ENCODE results near the gene EVC2. TPM values are rescaled to one million over a fixed set of nuclear protein-coding genes. Genes with fewer than 3 reads are reported as not detected.

EVC2 gene
- total RNA-seq, 3 donors from 2014 or later (not counting 1 experiment from before 2014, with no cell fraction given) = 0.20 to 2.6 (median 1.5) TPM

- peaks cover 0 to 15% of the 10 kb centered on the region in 2 donors for H3K4me1 Mint-ChIP-seq
- intact Hi-C loops (cut with micrococcal nuclease) = no loop called here
- H3K27ac ChIP-seq (ENCODE audit: low read length) = no peak within 1 kb of the TSS
- peaks cover 5% of the 10 kb centered on the region for H3K27me3 ChIP-seq (ENCODE audit: control insufficient read depth, insufficient read depth, low read length)
- no peak within 1 kb of the TSS for H3K4me3 ChIP-seq (ENCODE audit: low read length)
- H3K9me3 ChIP-seq (ENCODE audit: control insufficient read depth, insufficient read depth, low read length) = peaks cover 3% of the 10 kb centered on the region
- TF ChIP-seq, protein P1, sequence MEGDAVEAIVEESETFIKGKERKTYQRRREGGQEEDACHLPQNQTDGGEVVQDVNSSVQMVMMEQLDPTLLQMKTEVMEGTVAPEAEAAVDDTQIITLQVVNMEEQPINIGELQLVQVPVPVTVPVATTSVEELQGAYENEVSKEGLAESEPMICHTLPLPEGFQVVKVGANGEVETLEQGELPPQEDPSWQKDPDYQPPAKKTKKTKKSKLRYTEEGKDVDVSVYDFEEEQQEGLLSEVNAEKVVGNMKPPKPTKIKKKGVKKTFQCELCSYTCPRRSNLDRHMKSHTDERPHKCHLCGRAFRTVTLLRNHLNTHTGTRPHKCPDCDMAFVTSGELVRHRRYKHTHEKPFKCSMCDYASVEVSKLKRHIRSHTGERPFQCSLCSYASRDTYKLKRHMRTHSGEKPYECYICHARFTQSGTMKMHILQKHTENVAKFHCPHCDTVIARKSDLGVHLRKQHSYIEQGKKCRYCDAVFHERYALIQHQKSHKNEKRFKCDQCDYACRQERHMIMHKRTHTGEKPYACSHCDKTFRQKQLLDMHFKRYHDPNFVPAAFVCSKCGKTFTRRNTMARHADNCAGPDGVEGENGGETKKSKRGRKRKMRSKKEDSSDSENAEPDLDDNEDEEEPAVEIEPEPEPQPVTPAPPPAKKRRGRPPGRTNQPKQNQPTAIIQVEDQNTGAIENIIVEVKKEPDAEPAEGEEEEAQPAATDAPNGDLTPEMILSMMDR (IDR thresholded peaks at IDR 0.05) = no peak
- no peaks in the 10 kb centered on the region for H3K36me3 Mint-ChIP-seq
- H3K27ac Mint-ChIP-seq = no peak within 1 kb of the TSS
- peaks cover 45 to 64% of the 10 kb centered on the region in 2 donors for H3K27me3 Mint-ChIP-seq (ENCODE audit: low read depth in 2 of 2)
- DNase-seq (peak in 1 of 2 donors; percentile 25), ATAC-seq (peak; percentile 24 to 36 (median 36))
- 1% methylated on average over 49 of the region's 49 CpGs for WGBS (ENCODE audit: insufficient coverage)
- H3K9me3 Mint-ChIP-seq = no peaks in the 10 kb centered on the region
- peak within 1 kb of the TSS; percentile 73 for H3K4me3 Mint-ChIP-seq
- no peaks in the 10 kb centered on the region for H3K36me3 ChIP-seq (ENCODE audit: control insufficient read depth, insufficient read depth, low read length)
- peaks cover 10% of the 10 kb centered on the region for H3K4me1 ChIP-seq (ENCODE audit: control insufficient read depth, insufficient read depth, low read length)
Measured at GRCh38 chr4:5710961-5711478, 2.7 kb upstream of the EVC2 start, which contains the start of gene EVC. EVC (plus strand) TSS chr4:5711201; CDS start chr4:5711381, 180 bp downstream.

DNA sequence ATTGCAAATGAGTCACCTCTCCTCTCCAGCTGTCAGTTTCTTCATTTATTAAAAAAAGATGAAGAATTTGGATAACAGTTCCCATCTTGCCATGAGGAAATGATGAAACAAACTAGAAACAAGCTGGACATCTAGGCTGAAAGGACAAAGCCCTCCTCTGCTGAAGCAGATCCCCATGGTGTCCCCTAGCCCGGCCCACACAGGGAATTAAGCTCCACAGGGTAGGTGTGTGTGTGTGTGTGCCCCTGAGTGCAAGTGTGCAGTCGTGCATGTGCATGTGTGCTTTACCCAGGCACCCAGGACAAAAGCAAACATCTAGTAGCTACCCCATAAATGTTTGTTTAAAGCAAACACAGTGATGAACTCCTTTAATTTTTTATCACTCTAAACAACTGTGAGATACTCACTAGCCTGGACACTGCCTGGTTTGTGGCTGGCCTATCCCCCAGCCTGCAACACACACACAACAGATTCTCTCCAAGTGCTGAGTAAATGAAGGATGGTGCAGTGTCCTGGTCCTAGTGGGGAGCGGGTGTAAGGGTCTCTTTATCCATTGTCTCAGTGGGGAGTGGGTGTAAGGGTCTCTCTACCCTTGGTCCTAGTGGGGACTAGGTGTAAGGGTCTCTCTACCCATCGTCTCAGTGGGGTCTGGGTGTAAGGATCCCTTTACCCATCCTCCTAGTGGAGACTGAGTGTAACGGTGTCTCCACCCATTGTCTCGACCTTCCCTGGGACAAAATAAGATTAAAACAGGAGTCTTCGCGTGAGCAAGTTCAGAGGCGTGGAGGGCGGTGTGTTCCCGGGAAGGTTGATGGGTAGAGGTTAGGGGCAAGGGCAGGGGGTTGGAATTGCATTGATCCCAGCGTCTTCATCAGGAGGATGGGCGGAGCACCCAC is 2.0 kb upstream of the EVC2 start:
- Mint-ChIP-seq H3K9me3 (no peaks in the 10 kb centered on the region), H3K36me3 (no peaks in the 10 kb centered on the region), H3K4me3 (peak overlapping the region; percentile 73), H3K27me3 (ENCODE audit: low read depth in 2 of 2) (peaks cover 45 to 63% of the 10 kb centered on the region in 2 donors), H3K4me1 (peaks cover 0 to 15% of the 10 kb centered on the region in 2 donors), H3K27ac (no peak overlapping the region)
- Histone ChIP-seq H3K27ac (ENCODE audit: low read length) (no peak overlapping the region), H3K27me3 (ENCODE audit: control insufficient read depth, insufficient read depth, low read length) (peaks cover 5% of the 10 kb centered on the region), H3K36me3 (ENCODE audit: control insufficient read depth, insufficient read depth, low read length) (no peaks in the 10 kb centered on the region), H3K9me3 (ENCODE audit: control insufficient read depth, insufficient read depth, low read length) (peaks cover 3% of the 10 kb centered on the region), H3K4me3 (ENCODE audit: low read length) (no peak overlapping the region), H3K4me1 (ENCODE audit: control insufficient read depth, insufficient read depth, low read length) (peaks cover 10% of the 10 kb centered on the region)
- no peak for DNase-seq
- TF ChIP-seq, protein P1 (IDR thresholded peaks at IDR 0.05) = no peak
- ATAC-seq = no peak
- intact Hi-C loops (cut with micrococcal nuclease) = no loop called here
- WGBS (ENCODE audit: insufficient coverage) = 21% methylated on average over 12 of the region's 13 CpGs

GRCh38 chr4:5709207-5709575 is 832 bp upstream of the EVC2 start:
- intact Hi-C loops (cut with micrococcal nuclease) = no loop called here
- Mint-ChIP-seq H3K36me3 (no peaks in the 10 kb centered on the region), H3K4me1 (peaks cover 0 to 15% of the 10 kb centered on the region in 2 donors), H3K27ac (no peak overlapping the region), H3K27me3 (ENCODE audit: low read depth in 2 of 2) (peaks cover 42 to 55% of the 10 kb centered on the region in 2 donors), H3K4me3 (no peak overlapping the region), H3K9me3 (no peaks in the 10 kb centered on the region)
- no peak overlapping the region for H3K27ac ChIP-seq (ENCODE audit: low read length)
- H3K4me1 ChIP-seq (ENCODE audit: control insufficient read depth, insufficient read depth, low read length) = peaks cover 10% of the 10 kb centered on the region
- DNase-seq = no peak
- H3K36me3 ChIP-seq (ENCODE audit: control insufficient read depth, insufficient read depth, low read length) = no peaks in the 10 kb centered on the region
- no peaks in the 10 kb centered on the region for H3K9me3 ChIP-seq (ENCODE audit: control insufficient read depth, insufficient read depth, low read length)
- TF ChIP-seq, protein P1 (IDR thresholded peaks at IDR 0.05) = no peak
- H3K4me3 ChIP-seq (ENCODE audit: low read length) = no peak overlapping the region
- no peak for ATAC-seq
- peaks cover 5% of the 10 kb centered on the region for H3K27me3 ChIP-seq (ENCODE audit: control insufficient read depth, insufficient read depth, low read length)
- 76% methylated on average over 8 of the region's 8 CpGs for WGBS (ENCODE audit: insufficient coverage)
